ENCODE results near the gene MBD3L4.
"Not testable (repeated sequence)": the region's sequence is repeated elsewhere in the genome, so short reads cannot be mapped to it uniquely, and the experiment has no call there.

MBD3L4 gene

DNA sequence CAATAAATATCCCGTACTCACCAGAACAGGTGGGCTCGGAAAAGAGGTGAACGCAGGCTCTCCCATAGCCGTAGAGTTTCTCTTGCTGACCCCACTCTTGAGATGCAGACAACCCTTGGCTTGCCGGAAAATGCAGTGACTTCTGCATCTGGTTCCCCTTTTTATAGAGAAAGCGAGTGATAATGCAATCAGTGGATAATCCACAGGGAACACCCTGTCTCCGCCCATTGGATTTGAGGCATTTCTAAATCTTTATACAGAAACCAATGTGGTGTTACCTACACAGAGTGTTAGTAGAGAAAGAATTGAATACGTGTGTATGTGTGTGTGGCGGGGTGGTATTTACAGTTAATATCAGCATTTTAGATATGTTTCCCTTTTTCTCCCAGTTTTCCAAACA, at the start of gene MBD3L4:
MBD3L4 (minus strand) TSS at position 101 of the 400 bp plus-strand sequence; CDS start at position 66, 35 bp downstream.
- in situ Hi-C loops (cut with MboI; ENCODE audit: low pct_unique_long_range_greater_than_20kb, low sequenced_read_pairs, unreplicated experiment); DNase-seq (ENCODE audit: low spot score): not testable (repeated sequence)

DNA sequence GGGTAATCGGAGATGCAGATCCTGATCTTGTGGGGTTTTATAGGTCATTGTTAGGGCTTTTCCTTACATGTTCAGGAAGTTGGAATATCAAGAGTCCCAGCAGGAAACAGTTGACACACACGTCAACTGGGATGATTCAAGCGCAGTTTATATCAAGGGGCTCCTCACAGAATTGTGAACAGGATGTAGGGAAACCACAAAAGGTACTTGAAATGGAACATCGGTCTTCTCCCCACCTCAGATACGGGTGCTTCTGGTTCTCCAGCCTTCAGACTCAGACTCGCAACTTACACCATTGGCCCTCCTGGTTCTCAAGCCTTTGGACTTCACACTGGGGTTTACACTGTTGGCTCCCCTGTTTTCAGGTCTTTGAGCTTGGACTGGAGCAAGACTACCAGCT, 49.0 kb upstream of the MBD3L4 start:
- TF ChIP-seq, protein P1, sequence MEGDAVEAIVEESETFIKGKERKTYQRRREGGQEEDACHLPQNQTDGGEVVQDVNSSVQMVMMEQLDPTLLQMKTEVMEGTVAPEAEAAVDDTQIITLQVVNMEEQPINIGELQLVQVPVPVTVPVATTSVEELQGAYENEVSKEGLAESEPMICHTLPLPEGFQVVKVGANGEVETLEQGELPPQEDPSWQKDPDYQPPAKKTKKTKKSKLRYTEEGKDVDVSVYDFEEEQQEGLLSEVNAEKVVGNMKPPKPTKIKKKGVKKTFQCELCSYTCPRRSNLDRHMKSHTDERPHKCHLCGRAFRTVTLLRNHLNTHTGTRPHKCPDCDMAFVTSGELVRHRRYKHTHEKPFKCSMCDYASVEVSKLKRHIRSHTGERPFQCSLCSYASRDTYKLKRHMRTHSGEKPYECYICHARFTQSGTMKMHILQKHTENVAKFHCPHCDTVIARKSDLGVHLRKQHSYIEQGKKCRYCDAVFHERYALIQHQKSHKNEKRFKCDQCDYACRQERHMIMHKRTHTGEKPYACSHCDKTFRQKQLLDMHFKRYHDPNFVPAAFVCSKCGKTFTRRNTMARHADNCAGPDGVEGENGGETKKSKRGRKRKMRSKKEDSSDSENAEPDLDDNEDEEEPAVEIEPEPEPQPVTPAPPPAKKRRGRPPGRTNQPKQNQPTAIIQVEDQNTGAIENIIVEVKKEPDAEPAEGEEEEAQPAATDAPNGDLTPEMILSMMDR (IDR thresholded peaks at IDR 0.05; ENCODE audit: extremely low read depth, insufficient read depth, missing control alignments), result no peak
- no peak for DNase-seq (ENCODE audit: low spot score)
- in situ Hi-C loops (cut with MboI; ENCODE audit: low pct_unique_long_range_greater_than_20kb, low sequenced_read_pairs, unreplicated experiment), result no loop called here

DNA sequence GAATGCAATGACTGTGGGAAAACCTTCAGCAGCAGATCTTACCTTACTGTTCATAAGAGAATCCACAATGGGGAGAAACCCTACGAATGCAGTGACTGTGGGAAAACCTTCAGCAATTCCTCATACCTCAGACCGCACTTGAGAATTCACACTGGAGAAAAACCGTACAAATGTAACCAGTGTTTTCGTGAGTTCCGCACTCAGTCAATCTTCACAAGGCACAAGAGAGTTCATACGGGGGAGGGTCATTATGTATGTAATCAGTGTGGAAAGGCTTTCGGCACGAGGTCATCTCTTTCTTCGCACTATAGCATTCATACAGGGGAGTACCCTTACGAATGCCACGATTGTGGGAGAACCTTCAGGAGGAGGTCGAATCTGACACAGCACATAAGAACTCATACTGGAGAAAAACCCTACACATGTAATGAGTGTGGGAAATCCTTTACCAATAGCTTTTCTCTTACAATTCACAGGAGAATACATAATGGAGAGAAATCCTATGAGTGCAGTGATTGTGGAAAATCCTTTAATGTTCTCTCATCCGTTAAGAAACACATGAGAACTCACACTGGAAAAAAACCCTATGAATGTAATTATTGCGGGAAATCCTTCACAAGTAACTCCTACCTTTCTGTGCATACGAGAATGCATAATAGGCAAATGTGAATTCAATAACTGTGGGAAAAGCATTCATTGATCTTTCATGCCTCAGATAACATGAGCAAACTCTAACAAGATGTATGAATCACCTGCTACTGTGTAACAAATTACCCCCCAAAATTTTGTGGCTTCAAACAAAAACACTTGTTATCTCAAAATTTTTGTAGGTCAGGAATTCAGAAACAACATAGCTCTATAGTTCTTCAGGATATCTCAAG, 43.3 kb upstream of the MBD3L4 start:
- TF ChIP-seq, protein P1 (IDR thresholded peaks at IDR 0.05; ENCODE audit: extremely low read depth, insufficient read depth, missing control alignments), result no peak
- DNase-seq (ENCODE audit: low spot score), result no peak
- in situ Hi-C loops (cut with MboI; ENCODE audit: low pct_unique_long_range_greater_than_20kb, low sequenced_read_pairs, unreplicated experiment), result no loop called here

DNA sequence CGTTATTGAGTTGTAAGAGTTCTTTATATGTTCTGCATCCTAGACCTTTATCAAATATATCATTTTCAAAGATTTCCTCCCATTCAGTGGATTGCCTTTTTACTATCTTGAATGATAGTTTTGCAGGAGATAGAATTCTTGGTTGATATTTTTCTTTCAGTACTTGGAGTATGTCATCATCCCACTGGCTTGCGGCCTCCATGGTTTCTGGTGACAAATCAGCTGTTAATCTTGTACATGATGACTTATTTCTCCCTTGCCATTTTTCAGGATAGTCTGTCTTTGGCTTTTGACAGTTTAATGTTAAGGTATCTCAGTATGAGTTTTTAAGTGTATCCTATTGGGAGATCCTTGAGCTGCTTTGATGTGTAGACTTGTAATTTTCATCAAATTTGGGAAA, 38.0 kb upstream of the MBD3L4 start:
- DNase-seq (ENCODE audit: low spot score), result no peak

DNA sequence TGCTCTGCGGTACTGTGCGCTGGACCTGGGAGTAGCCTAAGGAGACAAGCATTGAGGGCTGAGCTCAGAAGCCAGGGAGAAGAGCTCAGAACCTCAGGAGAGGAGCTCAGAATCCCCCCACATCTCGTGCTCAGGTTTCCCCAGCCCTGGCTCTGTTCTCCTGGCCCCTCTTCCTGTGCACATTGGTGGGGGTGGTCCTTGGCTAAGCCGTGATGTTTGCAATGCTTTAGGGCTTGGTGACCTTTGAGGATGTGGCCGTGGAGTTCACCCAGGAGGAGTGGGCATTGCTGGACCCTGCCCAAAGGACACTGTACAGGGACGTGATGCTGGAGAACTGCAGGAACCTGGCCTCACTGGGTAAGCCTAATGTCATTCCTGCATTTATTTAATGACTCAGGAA, 36.2 kb upstream of the MBD3L4 start:
- DNase-seq (ENCODE audit: low spot score), result no peak
- TF ChIP-seq, protein P1 (IDR thresholded peaks at IDR 0.05; ENCODE audit: extremely low read depth, insufficient read depth, missing control alignments), result no peak
- in situ Hi-C loops (cut with MboI; ENCODE audit: low pct_unique_long_range_greater_than_20kb, low sequenced_read_pairs, unreplicated experiment), result no loop called here

More for the DNA sequence above, 38.0 kb upstream of the MBD3L4 start:
- TF ChIP-seq, protein P1 (IDR thresholded peaks at IDR 0.05; ENCODE audit: extremely low read depth, insufficient read depth, missing control alignments), result no peak
- in situ Hi-C loops (cut with MboI; ENCODE audit: low pct_unique_long_range_greater_than_20kb, low sequenced_read_pairs, unreplicated experiment), result no loop called here

DNA sequence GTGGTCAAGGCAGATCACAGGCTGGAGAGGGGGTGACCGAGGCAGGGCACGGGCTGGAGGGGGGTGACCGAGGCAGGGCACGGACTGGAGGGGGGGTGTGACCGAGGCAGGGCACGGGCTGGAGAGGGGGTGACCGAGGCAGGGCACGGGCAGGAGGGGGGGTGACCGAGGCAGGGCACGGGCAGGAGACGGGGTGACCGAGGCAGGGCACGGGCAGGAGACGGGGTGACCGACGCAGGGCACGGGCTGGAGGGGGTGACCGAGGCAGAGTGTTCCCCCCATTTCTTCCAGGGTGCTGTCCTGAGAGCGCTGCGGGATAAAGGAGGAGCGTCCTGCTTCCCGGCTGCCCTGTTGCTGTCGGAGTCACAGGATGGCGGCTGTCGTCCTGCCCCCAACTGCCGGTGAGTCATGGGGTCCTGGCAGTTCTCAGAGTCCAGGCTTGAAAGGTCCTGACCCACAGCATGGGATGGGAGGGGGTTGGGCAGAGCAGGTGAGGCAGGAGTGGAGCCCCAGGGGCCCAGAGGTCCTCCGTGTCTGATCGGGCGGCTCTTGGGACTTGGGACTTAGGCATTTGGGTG, 34.8 kb upstream of the MBD3L4 start:
- no peak for DNase-seq (ENCODE audit: low spot score)
- in situ Hi-C loops (cut with MboI; ENCODE audit: low pct_unique_long_range_greater_than_20kb, low sequenced_read_pairs, unreplicated experiment), result no loop called here

More for the DNA sequence above, 34.8 kb upstream of the MBD3L4 start:
- TF ChIP-seq, protein P1 (IDR thresholded peaks at IDR 0.05; ENCODE audit: extremely low read depth, insufficient read depth, missing control alignments), result no peak

Data from GM13977 (cell line).